ENCODE measurements around the gene TFF2.

GRCh38 chr21:42384989-42385388, 34.2 kb upstream of the TFF2 start:
- TF ChIP-seq CTCF (IDR thresholded peaks at IDR 0.05), result no peak
- TF ChIP-seq POLR2AphosphoS5 (IDR thresholded peaks at IDR 0.05; ENCODE audit: insufficient read depth in 1 of 2, low read depth in 1 of 2), result no peak
- TF ChIP-seq POLR2A (IDR thresholded peaks at IDR 0.05), result no peak

All from vagina (tissue), 2 donors.